Measurements from ENCODE around the gene RAB37.

Gene RAB37

GRCh38 chr17:74757931-74758847, 21.1 kb downstream of the RAB37 start:
- no peak for TF ChIP-seq GATA3 (IDR thresholded peaks at IDR 0.05; ENCODE audit: low read depth, low read length)

GRCh38 chr17:74758848-74759168, 21.8 kb downstream of the RAB37 start:
- TF ChIP-seq GATA3 (IDR thresholded peaks at IDR 0.05; ENCODE audit: low read depth, low read length) (no peak), GATA2 (IDR thresholded peaks at IDR 0.05; ENCODE audit: low read depth, low read length) (no peak)

GRCh38 chr17:74759243-74759801, 22.3 kb downstream of the RAB37 start:
- no peak for TF ChIP-seq GATA2 (IDR thresholded peaks at IDR 0.05; ENCODE audit: low read depth, low read length)
- no peak for TF ChIP-seq GATA3 (IDR thresholded peaks at IDR 0.05; ENCODE audit: low read depth, low read length)

- TF ChIP-seq GATA2 (IDR thresholded peaks at IDR 0.05; ENCODE audit: low read depth, low read length) (no peak), GATA3 (IDR thresholded peaks at IDR 0.05; ENCODE audit: low read depth, low read length) (no peak)
Measured at GRCh38 chr17:74759941-74760340, 22.9 kb downstream of the RAB37 start.

GRCh38 chr17:74760404-74761105, 23.5 kb downstream of the RAB37 start:
- TF ChIP-seq GATA2 (IDR thresholded peaks at IDR 0.05; ENCODE audit: low read depth, low read length) (peak; percentile 100), GATA3 (IDR thresholded peaks at IDR 0.05; ENCODE audit: low read depth, low read length) (no peak; the same call in 1 of the 2 replicates)

- TF ChIP-seq GATA2 (IDR thresholded peaks at IDR 0.05; ENCODE audit: low read depth, low read length): no peak
- TF ChIP-seq GATA3 (IDR thresholded peaks at IDR 0.05; ENCODE audit: low read depth, low read length): no peak
Measured at GRCh38 chr17:74761419-74761818, 24.4 kb downstream of the RAB37 start.

GRCh38 chr17:74761931-74762330, 24.9 kb downstream of the RAB37 start:
- no peak for TF ChIP-seq GATA3 (IDR thresholded peaks at IDR 0.05; ENCODE audit: low read depth, low read length)
- TF ChIP-seq GATA2 (IDR thresholded peaks at IDR 0.05; ENCODE audit: low read depth, low read length): no peak

GRCh38 chr17:74763565-74764387, 26.7 kb downstream of the RAB37 start:
- TF ChIP-seq GATA3 (IDR thresholded peaks at IDR 0.05; ENCODE audit: low read depth, low read length) (no peak), GATA2 (IDR thresholded peaks at IDR 0.05; ENCODE audit: low read depth, low read length) (no peak)

GRCh38 chr17:74764751-74765286, 27.8 kb downstream of the RAB37 start:
- TF ChIP-seq GATA3 (IDR thresholded peaks at IDR 0.05; ENCODE audit: low read depth, low read length): no peak
- TF ChIP-seq GATA2 (IDR thresholded peaks at IDR 0.05; ENCODE audit: low read depth, low read length): no peak

- no peak for TF ChIP-seq GATA3 (IDR thresholded peaks at IDR 0.05; ENCODE audit: low read depth, low read length)
- TF ChIP-seq GATA2 (IDR thresholded peaks at IDR 0.05; ENCODE audit: low read depth, low read length): no peak
Measured at GRCh38 chr17:74766413-74766812, 29.4 kb downstream of the RAB37 start.

- TF ChIP-seq GATA3 (IDR thresholded peaks at IDR 0.05; ENCODE audit: low read depth, low read length) (no peak), GATA2 (IDR thresholded peaks at IDR 0.05; ENCODE audit: low read depth, low read length) (no peak)
Measured at GRCh38 chr17:74767111-74767516, 30.1 kb downstream of the RAB37 start.

- no peak for TF ChIP-seq GATA2 (IDR thresholded peaks at IDR 0.05; ENCODE audit: low read depth, low read length)
- TF ChIP-seq GATA3 (IDR thresholded peaks at IDR 0.05; ENCODE audit: low read depth, low read length): no peak
Measured at GRCh38 chr17:74768069-74768762, 31.2 kb downstream of the RAB37 start.

- no peak for TF ChIP-seq GATA3 (IDR thresholded peaks at IDR 0.05; ENCODE audit: low read depth, low read length)
- no peak for TF ChIP-seq GATA2 (IDR thresholded peaks at IDR 0.05; ENCODE audit: low read depth, low read length)
Measured at GRCh38 chr17:74768763-74769114, 31.7 kb downstream of the RAB37 start.

Measured in SH-SY5Y (cell line).